Activated CD4-positive, alpha-beta T cell treated with anti-CD3 and anti-CD28 coated beads for 48 hours (primary cell): Measurements from ENCODE around the gene TMEM132D.

Experiments
- DNase-seq: peaks from one replicate; pipeline ENCODE4 v3.0.0-alpha.2; 2020

TMEM132D gene

DNA sequence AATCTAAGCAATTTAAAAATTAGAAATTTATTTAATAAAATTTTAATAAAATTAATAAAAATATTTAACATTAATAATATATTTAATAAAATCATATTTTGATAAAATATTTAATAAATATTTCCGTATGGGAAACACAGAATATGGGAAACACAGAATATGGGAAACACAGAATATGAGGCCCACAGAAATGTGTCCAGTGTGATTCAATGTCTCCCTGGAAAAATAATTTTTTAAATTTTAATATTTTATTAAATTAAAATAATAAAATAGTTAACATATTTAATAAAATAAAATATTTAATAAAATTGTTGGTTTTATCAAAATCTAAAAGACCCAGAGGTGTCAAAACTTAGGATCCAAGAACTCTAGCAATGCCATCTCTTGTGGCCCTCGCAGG, 186.4 kb downstream of the TMEM132D start:
- no peak for DNase-seq

DNA sequence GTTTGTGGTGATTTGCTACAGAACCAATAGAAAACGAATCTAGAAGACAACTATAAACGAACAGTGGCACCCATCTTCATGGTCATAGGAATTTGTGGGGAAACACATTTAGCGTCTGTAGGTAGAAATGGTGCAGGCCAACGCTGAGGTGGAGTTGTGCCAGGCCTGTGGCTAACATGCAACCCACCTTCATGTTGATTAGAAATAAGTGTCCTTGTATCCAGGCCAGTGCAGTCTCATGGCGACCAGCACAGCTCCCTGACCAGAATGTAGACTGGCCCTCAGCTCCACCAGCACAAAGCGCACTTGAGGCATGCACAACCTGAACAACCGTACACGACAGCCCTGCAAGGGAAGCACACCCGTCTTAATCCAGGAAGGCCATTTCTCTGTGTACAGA, 187.0 kb downstream of the TMEM132D start:
- DNase-seq = no peak

DNA sequence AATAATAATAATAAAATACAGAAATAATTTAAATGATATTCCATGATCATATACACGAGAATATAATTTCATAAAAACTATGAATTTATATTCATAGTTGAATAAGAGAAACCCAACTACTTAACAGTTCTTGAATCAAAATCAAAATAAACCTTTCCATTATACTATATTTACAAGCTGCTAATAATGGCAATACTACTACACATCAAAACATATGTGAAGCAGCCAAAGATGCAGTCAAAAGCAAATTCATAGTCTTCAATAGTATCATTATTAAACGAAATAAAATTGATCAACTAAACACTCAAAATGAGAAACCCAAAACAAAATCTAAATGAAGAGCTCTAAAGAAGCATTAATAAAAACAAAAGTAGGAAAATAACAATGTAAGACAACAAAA, 197.1 kb downstream of the TMEM132D start:
- DNase-seq = no peak

DNA sequence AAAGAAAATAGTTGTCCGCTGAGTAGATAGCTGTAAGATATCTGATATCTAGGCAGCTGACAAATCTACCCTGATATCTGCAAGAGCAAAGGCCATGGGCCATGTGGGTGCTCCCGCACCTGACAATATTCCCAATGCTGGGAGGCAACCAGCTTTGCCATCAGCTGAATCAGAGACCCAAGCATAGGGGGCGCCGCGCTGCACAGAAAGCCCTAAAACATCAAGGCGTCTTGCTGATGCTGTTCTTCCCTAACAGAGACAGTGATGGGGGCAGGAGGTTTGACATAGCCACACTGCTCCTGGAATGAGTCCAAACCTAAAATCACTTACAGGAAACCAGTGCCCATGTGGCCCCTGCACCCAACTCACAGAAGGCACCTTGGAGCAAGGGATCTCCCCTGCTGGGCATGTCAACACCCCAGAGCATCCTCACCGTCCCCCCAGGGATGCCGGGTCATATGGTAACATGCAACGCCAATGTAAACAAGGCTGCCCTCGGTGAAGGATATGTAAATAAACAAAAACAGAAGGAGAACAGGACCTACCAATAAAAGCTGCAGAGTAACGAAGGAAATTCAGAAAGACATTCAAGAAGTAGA, 199.5 kb downstream of the TMEM132D start:
- DNase-seq = no peak

DNA sequence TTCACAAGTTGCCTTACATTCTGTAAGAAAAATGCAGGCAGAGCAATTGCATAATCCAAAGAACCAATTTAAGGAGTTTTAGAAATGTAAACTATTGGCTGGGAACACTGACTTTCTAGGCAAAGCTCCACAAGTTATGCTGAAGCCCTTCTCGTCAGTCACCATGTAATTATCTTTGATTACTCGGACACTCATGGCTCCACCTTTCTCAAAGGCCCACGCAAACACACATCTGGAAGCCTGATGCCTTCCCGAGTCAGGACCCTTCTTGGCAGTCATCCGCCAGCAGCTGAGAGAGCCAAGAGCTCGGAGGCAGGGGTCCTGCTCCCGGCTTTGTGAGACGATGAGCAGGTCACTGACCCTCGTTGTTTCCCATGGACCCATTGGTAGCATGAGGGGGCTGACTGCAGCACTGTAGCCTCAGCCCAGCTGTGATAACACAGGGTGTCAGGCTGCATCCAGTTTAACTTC, 202.2 kb downstream of the TMEM132D start:
- no peak for DNase-seq

DNA sequence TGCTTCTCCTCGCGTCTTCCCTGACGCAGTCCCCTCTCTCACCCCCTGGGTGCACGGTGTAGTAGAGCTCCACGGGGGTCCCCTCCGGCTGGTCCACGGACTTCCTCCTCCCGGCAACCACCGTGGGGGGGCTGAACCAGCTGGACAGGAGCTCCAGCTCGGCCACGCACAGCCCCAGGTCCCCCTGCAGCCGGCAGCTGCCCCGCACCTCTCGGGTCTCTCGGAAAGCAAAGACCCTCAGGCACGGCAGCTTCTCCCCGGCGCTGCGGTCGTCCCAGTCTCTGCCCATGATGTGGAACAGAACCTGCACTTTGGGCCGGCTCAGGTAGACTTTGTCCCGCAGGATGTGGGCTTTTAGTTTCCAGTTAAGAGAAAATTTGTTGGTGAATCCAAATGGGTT, 203.8 kb downstream of the TMEM132D start:
- DNase-seq = no peak

DNA sequence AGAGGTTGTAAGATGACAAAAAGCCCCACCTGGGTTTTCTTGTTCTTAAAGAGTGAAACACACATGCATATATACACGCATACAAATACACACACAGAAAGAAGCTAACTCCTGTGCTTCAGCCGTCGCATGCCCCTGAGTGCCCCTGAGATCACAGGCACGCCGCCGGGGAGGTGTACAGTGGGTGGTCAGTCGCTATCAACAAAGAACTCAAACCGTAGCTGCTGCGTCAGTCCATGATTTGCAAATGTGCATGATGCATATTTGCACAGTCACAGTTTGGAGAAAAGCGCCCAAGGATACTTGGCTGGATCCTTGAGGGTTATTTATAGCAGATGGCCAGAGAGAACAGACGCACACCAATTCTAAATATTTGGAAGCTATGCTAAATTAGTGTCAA, 206.9 kb downstream of the TMEM132D start:
- DNase-seq = no peak

DNA sequence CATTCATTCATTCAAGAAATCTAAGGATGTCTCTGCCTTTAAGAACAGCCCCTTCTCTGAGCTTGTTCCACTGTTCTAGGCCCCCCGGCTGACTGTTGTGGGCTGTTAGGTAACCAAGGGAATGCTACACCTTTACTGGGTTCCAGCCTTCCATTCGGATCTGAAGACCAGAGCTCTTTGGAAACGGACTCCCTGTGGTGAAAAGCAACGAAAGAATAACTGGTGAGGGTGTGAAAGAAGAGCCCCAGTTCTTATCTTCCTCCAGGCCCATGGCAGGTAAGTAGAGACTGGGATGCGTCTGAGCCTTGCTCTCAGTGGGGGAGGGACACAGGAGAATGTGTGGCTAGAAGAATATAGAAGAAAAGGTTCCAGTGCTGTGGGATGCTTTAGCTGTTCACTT, 207.4 kb downstream of the TMEM132D start:
- DNase-seq = no peak

DNA sequence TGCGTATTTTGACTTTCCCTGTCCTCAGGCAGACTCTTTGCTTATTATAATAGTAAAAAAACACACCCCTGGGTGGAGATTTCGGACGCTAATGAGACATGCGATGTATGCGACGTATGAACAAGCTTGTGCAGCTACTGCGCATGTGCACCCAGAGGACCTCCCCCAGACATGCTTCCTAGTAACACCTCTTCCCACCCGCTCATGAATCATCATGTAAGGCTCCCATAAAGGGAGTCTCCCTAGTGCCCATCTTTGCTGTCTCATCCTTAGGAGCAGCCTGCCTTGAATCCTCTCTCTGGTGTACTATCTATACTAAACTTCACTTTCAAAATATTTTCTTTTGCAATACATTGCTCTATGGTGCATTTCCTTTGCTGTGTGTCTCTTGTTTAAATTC, 210.1 kb downstream of the TMEM132D start:
- DNase-seq = no peak

DNA sequence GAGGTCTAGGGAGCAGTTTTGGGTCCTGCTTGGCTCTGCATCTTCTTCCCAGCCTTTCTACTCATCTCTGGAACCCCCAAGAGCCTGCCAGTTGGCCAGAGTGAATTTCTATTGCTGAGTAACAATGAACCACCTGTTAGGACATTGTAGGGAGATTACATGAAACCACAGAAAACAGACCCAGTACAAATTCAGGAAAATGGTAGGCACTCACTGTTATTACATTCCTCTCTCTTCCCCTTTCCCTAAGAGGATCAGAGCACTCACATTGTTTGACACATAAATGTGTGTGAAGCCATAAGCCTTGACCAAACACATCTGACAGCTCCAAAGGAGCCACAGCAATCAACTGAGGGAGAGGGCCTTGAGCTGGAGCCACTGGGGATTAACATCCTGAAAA, 216.1 kb downstream of the TMEM132D start:
- no peak for DNase-seq

DNA sequence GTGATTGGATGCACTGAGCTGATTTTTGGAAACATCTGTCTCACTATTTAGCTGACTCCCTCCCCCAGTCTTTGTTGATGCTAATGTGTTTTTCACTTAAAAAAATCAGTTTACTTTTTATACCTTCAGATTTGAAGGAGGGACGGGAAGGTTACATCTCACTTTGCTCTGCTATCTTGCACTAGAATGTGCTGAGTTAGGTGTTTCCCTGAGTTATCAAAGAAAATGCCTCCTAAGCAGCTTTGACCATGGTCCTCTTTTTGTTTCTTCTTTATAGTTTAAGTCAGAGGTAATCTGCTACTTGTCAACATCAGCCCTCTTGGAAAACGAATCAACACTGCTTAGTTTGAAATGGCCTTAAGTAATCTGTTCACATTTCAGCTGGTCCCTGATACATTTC, 222.0 kb downstream of the TMEM132D start:
- DNase-seq = no peak

DNA sequence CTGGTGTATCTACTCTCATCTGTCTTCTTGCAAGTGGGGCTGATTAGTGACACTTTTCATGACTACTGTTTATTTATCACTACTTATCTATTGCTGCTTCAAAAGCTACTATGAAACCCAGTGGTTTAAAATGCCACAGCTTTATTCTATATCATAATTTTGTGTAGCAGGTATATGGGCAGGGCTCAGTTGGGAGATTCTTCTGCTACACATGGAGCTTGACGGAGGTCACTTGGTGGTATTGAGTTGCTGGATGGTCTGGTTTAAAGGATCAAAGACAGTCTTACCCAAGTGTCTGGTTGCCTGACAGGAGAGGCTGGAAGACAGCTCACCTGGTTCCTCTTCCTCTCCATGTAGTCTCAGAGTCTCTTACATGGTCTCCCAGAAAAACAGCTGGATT, 222.7 kb downstream of the TMEM132D start:
- no peak for DNase-seq

DNA sequence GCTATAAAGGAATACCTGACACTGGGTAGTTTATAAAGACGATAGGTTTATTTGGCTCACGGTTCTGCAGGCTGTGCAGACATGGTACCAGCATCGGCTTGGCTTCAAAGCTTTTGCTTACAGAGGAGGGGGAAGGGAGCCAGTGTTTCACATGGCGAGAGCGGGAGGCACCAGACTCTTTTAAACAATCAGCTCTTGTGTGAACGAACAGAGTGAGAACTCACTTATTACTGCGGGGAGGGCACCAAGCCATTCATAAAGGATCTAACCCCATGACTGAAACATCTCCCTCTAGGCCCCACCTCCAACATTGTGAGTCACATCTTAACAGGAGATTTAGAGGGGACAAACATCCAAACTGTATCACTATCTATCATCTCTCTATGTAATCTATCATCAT, 227.4 kb downstream of the TMEM132D start:
- no peak for DNase-seq

DNA sequence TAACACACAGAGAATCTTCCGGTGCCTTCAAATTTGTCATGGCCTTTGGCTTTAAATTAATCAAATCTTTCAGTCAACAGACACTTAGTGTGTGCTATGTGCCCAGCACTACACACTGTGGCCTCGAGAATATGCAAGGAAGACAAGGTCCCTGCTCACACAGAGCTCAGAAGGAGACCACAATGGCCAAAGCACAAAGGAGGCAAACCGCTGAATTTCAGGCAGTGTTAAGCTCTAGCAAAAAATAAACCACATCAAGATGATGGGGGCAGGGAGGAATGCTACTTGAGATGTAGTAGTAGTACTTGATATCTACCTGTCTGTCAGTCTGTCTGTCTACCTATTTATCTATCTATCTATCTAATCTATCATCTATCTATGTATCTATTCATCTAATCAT, 227.9 kb downstream of the TMEM132D start:
- no peak for DNase-seq

DNA sequence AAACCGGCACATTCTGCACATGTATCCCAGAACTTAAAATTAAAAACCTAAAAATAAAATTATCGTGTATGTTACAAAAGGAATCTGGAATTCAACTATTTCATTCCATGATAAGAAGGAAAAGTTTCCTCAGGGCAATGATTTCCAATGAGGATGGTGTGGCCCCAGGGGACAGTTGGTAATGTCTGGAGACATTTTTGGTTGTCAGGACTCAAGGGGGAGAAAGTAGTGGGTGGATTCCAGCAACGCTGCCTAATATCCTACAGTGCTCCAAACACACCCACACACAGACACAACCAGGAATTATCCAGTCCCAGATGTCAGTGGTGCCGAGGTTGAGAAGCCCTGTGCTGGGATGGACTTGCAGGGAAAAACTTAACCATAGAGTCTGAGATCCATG, 228.3 kb downstream of the TMEM132D start:
- DNase-seq = no peak

DNA sequence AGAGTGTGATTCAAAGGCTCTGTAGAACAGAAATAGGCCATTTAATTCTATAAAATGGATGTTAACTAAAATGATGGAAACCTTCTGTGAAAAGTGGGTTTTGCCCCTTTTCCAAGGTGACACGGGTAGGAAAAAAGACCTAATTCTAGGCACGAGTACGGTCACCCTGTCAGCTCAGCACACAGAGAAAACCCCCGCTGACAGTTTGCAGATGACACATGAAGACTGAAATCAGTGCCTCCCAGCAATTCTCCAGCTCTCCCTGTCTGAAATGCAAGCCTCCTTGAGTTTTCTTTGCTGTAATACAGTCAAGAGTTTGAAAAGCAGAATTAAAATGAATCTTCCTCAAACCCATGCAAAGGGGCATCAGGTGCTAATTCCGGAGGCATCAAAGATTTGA, 230.0 kb downstream of the TMEM132D start:
- DNase-seq = no peak

DNA sequence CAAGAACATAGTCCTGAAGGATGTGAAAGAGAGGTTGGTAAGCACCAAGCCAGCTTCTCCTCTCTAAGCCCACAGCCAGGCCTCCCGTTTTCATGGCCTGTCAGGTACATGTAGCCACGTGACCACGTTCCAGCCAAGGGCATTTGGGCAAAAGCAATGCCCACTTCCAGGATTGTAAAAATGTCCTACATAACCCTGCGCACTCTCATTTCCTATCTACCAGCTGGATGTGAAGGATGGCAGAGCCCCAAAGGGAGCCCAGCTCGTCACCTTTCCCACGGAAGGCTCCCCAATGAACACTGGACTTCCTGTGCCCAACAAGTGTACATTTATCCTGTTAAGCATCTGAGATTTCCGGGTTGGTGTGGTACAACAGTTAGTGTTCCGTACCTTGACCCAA, 231.7 kb downstream of the TMEM132D start:
- no peak for DNase-seq

DNA sequence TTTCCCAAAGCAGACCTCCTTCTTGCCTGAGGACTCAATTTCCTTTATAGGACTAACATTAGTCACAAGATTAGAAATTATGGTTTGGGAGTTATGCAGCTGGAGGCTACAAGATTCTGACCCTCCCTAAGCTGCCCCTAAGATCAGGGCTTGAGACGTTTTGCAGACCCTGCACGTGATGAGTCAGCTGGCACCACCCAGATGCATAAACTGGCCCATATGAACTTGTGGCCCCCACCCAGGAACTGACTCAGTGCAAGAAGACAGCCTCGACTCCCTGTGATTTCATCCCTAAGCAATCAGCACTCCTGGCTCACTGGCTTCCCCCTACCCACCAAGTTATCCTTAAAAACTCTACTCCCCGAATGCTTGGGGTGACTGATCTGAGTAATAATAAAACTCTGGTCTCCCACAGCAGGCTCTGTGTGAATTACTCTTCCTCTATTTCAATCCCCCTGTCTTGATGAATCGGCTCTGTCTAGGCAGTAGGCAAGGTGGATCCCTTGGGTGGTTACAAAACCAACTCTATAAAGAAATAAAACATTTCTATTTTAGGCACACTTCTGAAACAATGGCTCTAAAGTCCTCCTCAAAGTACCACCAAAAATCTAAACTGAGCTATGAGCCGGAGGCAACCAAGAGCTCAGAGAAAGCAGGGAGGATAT, 233.4 kb downstream of the TMEM132D start:
- DNase-seq = no peak

DNA sequence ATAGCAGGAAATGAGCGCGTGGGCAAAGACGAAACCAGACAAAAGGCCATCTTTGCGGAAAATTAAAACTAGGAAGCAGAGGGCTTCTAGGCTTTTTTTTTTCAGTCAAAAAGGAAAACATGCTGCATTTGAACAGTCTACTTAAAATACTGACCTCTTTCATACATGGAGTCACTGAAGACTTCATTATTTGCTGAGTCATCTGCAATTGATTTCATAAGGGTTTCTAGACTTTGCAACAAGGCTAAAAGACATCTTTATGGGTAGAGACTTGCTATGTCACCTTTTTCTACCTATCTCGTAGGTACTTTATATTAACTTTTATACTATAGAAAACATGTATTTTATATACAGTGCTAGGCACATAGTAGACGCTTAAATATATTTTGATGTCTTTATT, 238.4 kb downstream of the TMEM132D start:
- no peak for DNase-seq

DNA sequence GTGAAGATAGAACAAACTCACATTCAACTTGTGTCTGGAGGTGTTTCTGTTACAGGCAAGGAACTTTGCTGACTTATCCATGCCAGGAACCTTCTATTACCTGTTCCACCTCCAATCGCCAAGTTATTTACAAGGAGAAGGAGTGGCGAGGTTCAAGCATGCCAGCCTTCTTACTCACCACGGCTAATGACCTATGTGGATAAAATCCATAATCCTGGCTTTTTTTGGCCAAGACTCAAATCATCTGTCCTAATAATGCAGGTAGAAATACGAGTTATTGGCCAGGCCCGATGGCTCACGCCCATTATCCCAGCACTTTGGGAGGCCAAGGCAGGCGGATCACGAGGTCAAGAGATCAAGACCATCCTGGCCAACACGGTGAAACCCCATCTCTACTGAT, 241.6 kb downstream of the TMEM132D start:
- DNase-seq = no peak

DNA sequence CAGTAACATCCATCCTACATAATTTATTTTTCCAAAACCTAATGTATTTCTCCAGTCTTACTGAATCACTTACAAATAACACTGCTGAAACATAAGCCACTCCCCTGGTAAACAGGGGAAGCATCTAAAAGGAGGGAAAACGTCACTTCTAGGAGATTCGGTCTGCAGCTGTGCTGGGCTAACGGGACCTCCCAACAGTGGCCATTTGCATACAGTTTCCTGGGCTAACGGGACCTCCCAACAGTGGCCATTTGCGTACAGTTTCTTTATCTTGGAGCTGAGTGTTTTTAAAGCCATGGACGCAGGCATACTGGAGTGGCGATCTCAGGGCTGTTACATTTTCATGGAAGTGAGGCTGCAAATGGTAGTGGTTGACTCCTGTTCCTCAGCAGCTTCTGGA, 242.9 kb downstream of the TMEM132D start:
- no peak for DNase-seq

DNA sequence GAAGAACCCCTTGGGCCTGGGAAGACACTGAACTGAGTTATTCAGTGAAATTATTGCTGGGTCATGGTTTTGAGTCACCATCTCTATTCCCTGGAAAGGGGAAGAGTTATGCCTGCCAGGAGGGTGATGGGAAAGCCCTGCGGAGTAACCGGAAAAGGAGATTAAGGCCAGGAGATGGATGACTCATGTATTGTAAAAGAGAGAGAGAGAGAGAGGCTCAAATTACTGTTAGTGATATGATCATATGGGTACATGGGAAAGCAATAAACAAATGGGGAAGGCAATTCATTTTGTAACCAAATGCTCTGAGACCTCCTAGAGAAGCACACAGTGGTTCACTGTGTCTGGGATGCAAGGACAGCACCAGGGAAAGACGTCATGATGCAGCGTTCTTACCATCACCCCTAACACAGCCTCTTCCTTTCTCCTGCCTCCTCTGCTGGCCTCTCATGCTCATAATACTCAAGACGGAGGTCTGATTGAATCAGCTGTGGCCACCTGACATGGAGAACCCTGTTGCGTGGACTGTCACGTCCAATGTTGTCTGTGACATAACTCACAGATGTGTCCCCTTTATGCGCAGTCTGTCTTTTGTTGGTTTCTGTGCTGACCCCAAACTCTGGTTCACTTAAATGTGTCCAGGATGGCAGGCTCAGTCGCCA, 243.7 kb downstream of the TMEM132D start:
- DNase-seq = no peak

DNA sequence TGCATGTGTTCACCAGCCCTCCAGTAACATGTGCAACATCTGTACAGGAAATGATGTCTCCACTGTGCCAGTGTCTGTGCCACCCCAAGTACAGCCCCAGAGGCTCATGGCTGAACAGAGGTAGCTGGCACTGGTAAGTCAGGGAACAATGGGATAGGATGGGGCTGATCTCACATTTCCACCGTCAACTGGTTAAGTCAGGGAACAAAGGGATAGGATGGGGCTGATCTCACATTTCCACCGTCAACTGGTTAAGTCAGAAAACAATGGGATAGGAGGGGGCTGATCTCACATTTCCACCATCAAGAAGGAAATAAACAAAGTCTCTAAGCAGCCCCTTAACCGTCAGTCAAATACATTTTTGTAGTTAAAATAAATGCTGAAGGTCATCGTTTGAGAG, 246.6 kb downstream of the TMEM132D start:
- DNase-seq = no peak

DNA sequence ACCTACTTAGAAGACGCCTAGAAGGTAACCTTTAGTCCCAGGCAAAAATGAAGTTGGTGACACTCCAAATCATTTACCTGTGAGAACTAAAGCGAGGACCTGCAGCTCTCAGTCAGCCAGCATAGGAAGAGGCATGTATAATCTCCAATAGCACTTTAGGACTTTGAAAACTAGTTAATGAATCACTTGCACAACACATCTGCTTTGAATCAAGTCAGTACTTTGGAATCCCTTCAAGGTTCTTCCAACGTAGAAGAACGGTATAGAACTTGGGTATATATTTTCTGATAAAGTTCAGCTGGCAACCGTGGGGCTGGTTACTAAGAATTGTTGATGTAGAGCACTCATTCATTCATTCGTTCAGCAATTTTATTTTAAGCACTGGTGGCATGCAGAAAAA, 251.9 kb downstream of the TMEM132D start:
- no peak for DNase-seq

DNA sequence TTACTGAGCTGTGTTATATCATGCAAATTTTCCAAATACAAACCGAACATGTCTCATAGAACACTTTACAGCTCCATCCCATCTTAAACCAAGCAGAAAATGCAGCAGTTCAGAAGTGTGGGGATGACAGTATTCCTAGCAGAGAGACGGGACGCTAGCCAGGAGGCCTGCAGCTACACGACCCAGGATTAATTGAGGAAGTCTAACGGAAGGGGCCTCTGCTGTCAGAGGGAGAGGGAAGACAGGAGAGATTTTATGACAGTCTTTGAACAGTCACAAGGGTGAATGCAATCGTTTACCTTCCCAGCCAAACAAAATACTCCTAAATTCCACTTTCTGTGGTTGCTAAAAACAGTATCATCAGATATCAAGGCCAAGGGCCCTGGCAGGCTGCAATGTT, 261.9 kb downstream of the TMEM132D start:
- DNase-seq = no peak
